A549 (cell line): ENCODE results near the gene GAREM1. TPM values are rescaled to one million over a fixed set of nuclear protein-coding genes. Genes with fewer than 3 reads are reported as not detected.
"Not testable (repeated sequence)": the region's sequence is repeated elsewhere in the genome, so short reads cannot be mapped to it uniquely, and the experiment has no call there.

Experiments used
- ATAC-seq, 2 experiments: fragments of 200-7000 bp in 1 of 2; fragments of >200 bp in 1 of 2; cut with Nextera tagmentation in 1 of 2; cut with Tn5 transposase in 1 of 2; 3 replicates each; pipeline versions ENCODE4 v1.8.0 to v1.9.1; 2018 to 2020; ENCODE audit warnings: mild to moderate bottlenecking in 1 of 2, moderate library complexity in 1 of 2
- CTCF ChIA-PET: fragments of 300-600 bp; sonication (Branson Sonifier 250); formaldehyde crosslinking; extraction: SDS; loops from one replicate; lab custom pipeline; 2021; ENCODE audit warnings: antibody characterized with exemption, inconsistent platforms; lab: Yijun Ruan, JAX
- POLR2A ChIA-PET: fragments of 350-600 bp; formaldehyde crosslinking; extraction: SDS; loops from one replicate; lab custom pipeline; 2021; ENCODE audit warnings: antibody characterized with exemption, inconsistent platforms; lab: Yijun Ruan, JAX
- DNase-seq, 2 experiments: peaks; one replicate each; pipeline versions ENCODE4 v3.0.0 to v3.0.0-alpha.2; 2011 to 2016; ENCODE audit warnings: low read depth in 1 of 2, low spot score in 1 of 2
- FAIRE-seq: peaks from 2 replicates; lab custom pipeline; 2011; peaks lifted over from hg19 to GRCh38; lab: Jason Lieb, UNC
- H3K27ac ChIP-seq, 2 experiments: fragments of >200 bp; sonication (Bioruptor Twin); formaldehyde crosslinking; 3 replicates each; pipeline ENCODE4 v1.5.1; 2016 to 2017
- H3K4me1 ChIP-seq: fragments of >200 bp; sonication (Bioruptor Twin); formaldehyde crosslinking; 3 replicates; pipeline ENCODE4 v1.6.1; 2016
- H3K4me2 ChIP-seq: fragments of >200 bp; sonication (Bioruptor Twin); formaldehyde crosslinking; 3 replicates; pipeline ENCODE4 v1.6.1; 2016
- H3K4me3 ChIP-seq: fragments of >200 bp; sonication (Bioruptor Twin); formaldehyde crosslinking; 3 replicates; pipeline ENCODE4 v1.5.1; 2016
- H3K9me3 ChIP-seq: fragments of >200 bp; sonication (Bioruptor Twin); formaldehyde crosslinking; 3 replicates; pipeline ENCODE4 v1.6.1; 2016
- BHLHE40 ChIP-seq: IDR thresholded peaks from 2 replicates; pipeline ENCODE4 v1.6.1; 2012; ENCODE audit warnings: low read depth, low read length, inconsistent platforms
- EP300 ChIP-seq, 2 experiments: fragments of >200 bp; sonication (Bioruptor Twin); formaldehyde crosslinking; IDR thresholded peaks; 2 replicates in 1 of 2; 3 replicates in 1 of 2; pipeline ENCODE4 v1.6.1; 2016 to 2017
- ESRRA ChIP-seq: fragments of 150-350 bp; IDR thresholded peaks from 2 replicates; pipeline ENCODE4 v1.6.1; 2014; ENCODE audit warnings: mild to moderate bottlenecking, low read length, borderline replicate concordance
- FOXS1 ChIP-seq: fragments of 250-450 bp; sonication (Bioruptor Pico); IDR thresholded peaks from 2 replicates; pipeline ENCODE4 v1.5.0; 2020; ENCODE audit warnings: mild to moderate bottlenecking, moderate library complexity
- GATA3 ChIP-seq: IDR thresholded peaks from 2 replicates; pipeline ENCODE4 v1.6.1; 2012; ENCODE audit warnings: borderline replicate concordance
- JUNB ChIP-seq: fragments of >200 bp; sonication (Bioruptor Twin); formaldehyde crosslinking; IDR thresholded peaks from 2 replicates; pipeline ENCODE4 v1.6.1; 2016
- PHF8 ChIP-seq: fragments of 200-600 bp; sonication (generic); IDR thresholded peaks from 2 replicates; pipeline ENCODE4 v1.6.1; 2016; ENCODE audit warnings: low read depth, mild to moderate bottlenecking, antibody characterized with exemption, moderate library complexity, borderline replicate concordance
- POLR2AphosphoS2 ChIP-seq: conservative IDR thresholded peaks from 2 replicates; pipeline ENCODE4 v1.6.1; 2012; ENCODE audit warnings: low read length, improper control_type of control experiment, inconsistent platforms
- RARB ChIP-seq: fragments of 250-450 bp; sonication (Bioruptor Pico); IDR thresholded peaks from 2 replicates; pipeline ENCODE4 v1.8.0; 2021; ENCODE audit warnings: mild to moderate bottlenecking, moderate library complexity
- RNF2 ChIP-seq: fragments of 200-600 bp; sonication (generic); IDR thresholded peaks from 2 replicates; pipeline ENCODE4 v1.6.1; 2016; ENCODE audit warnings: low read depth, mild to moderate bottlenecking, antibody characterized with exemption, moderate library complexity, borderline replicate concordance
- SREBF2 ChIP-seq: fragments of 450-650 bp; IDR thresholded peaks from 2 replicates; pipeline ENCODE4 v1.6.1; 2014; ENCODE audit warnings: mild to moderate bottlenecking, moderate library complexity
- TFCP2L1 ChIP-seq: fragments of 250-450 bp; sonication (Bioruptor Pico); IDR thresholded peaks from 2 replicates; pipeline ENCODE4 v1.5.0; 2021; ENCODE audit warnings: mild to moderate bottlenecking
- WGBS: methylation state at CpG from one replicate; pipeline ENCODE4 v1.1.6; 2017; ENCODE audit errors: missing lambda C conversion rate; 5-methylcytosine and 5-hydroxymethylcytosine counted together
- polyA plus RNA-seq, 4 experiments: library from polyadenylated mRNA; depleted of rRNA in 3 of 4; stranded (reverse); fragments of >200 nt; fragmentation: RNase III in 1 of 4; extraction: RNeasy Plus Mini Kit Qiagen cat#74134 plus additional on column Dnase treatment in 1 of 4; gene quantifications; 2 replicates in 3 of 4; 3 replicates in 1 of 4; pipeline ENCODE4 v1.2.3, GENCODE V29; 2011 to 2017
- TF ChIP-seq, protein P1 (sequence below): IDR thresholded peaks from 2 replicates; pipeline ENCODE4 v1.6.1; 2012
- TF ChIP-seq, protein P2 (sequence below): fragments of 200-600 bp; sonication (generic); IDR thresholded peaks from 2 replicates; pipeline ENCODE4 v1.6.1; 2016; ENCODE audit warnings: antibody characterized with exemption, mild to moderate bottlenecking, moderate library complexity
- TF ChIP-seq, protein P3 (sequence below): fragments of 250-450 bp; sonication (Bioruptor Pico); IDR thresholded peaks from 2 replicates; pipeline ENCODE4 v1.5.0; 2020; ENCODE audit warnings: low read depth, mild to moderate bottlenecking, moderate library complexity
- TF ChIP-seq, protein P4 (sequence below): IDR thresholded peaks from 2 replicates; pipeline ENCODE4 v1.6.1; 2012
- TF ChIP-seq, protein P5 (sequence below): fragments of 450-650 bp; IDR thresholded peaks from 2 replicates; pipeline ENCODE4 v1.6.1; 2014; ENCODE audit warnings: antibody characterized with exemption
- TF ChIP-seq, protein P6 (sequence below): IDR thresholded peaks from 2 replicates; pipeline ENCODE4 v1.6.1; 2012; ENCODE audit warnings: low read depth, borderline replicate concordance

GAREM1 gene
- polyA plus RNA-seq, 2 of the 4 experiments (the other 2 are of a cell fraction): 1.3 to 5.0 TPM

DNA sequence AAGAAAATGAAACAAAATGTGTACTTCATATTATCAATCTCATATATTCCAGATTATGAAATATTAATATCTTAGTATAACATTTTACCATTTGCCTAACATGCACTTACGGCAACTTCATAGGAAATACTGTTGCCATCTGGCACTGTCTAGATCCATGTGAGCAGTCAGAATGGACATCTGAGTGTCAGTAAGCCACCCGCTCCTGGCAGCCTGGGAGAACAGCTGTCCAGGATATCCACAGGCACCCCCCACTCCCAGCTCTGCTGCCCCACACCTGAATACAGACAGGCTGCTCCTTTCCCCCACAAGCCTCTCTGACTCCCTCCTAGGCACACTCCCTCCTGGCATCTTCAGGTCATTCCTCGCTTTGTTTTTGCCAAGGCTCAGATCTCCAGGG lies 127.0 kb downstream of the GAREM1 start:
- Histone ChIP-seq H3K4me3 (no peak overlapping the region), H3K27ac (no peak overlapping the region), H3K4me1 (no peaks in the 10 kb centered on the region; the same call in 2 of the 3 replicates), H3K9me3 (no peaks in the 10 kb centered on the region), H3K4me2 (no peak overlapping the region)
- 91% methylated on average over 3 of the region's 3 CpGs for WGBS
- no peak for FAIRE-seq
- TF ChIP-seq, protein P1, sequence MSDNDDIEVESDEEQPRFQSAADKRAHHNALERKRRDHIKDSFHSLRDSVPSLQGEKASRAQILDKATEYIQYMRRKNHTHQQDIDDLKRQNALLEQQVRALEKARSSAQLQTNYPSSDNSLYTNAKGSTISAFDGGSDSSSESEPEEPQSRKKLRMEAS: no peak
- TF ChIP-seq TFCP2L1 (CRISPR knock-in tag): no peak
- TF ChIP-seq, protein P2, sequence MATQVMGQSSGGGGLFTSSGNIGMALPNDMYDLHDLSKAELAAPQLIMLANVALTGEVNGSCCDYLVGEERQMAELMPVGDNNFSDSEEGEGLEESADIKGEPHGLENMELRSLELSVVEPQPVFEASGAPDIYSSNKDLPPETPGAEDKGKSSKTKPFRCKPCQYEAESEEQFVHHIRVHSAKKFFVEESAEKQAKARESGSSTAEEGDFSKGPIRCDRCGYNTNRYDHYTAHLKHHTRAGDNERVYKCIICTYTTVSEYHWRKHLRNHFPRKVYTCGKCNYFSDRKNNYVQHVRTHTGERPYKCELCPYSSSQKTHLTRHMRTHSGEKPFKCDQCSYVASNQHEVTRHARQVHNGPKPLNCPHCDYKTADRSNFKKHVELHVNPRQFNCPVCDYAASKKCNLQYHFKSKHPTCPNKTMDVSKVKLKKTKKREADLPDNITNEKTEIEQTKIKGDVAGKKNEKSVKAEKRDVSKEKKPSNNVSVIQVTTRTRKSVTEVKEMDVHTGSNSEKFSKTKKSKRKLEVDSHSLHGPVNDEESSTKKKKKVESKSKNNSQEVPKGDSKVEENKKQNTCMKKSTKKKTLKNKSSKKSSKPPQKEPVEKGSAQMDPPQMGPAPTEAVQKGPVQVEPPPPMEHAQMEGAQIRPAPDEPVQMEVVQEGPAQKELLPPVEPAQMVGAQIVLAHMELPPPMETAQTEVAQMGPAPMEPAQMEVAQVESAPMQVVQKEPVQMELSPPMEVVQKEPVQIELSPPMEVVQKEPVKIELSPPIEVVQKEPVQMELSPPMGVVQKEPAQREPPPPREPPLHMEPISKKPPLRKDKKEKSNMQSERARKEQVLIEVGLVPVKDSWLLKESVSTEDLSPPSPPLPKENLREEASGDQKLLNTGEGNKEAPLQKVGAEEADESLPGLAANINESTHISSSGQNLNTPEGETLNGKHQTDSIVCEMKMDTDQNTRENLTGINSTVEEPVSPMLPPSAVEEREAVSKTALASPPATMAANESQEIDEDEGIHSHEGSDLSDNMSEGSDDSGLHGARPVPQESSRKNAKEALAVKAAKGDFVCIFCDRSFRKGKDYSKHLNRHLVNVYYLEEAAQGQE: no peak
- no peak for DNase-seq
- no peak for ATAC-seq
- POLR2A ChIA-PET: no interaction called here
- CTCF ChIA-PET: interaction anchor here (1.2 kb wide), 1 partner anchor 54 kb away, joined by 7 read pairs; no protein-coding TSS in a partner anchor

DNA sequence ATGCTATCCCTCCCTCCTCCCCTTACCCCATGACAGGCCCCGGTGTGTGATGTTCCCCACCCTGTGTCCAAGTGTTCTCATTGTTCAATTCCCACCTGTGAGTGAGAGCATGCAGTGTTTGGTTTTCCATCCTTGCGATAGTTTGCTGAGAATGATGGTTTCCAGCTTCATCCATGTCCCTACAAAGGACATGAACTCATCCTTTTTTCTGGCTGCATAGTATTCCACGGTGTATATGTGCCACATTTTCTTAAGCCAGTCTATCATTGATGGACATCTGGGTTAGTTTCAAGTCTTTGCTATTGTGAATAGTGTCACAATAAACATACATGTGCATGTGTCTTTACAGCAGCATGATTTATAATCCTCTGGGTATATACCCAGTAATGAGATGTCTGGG lies 129.6 kb downstream of the GAREM1 start:
- H3K27ac ChIP-seq, POLR2A ChIA-PET, DNase-seq, H3K4me1 ChIP-seq, H3K9me3 ChIP-seq, H3K4me3 ChIP-seq, FAIRE-seq, H3K4me2 ChIP-seq, ATAC-seq: not testable (repeated sequence)
- CTCF ChIA-PET: interaction anchor here (0.7 kb wide), 1 partner anchor 23 kb away, joined by 3 read pairs; no protein-coding TSS in a partner anchor
- 70% methylated on average over 3 of the region's 3 CpGs for WGBS

DNA sequence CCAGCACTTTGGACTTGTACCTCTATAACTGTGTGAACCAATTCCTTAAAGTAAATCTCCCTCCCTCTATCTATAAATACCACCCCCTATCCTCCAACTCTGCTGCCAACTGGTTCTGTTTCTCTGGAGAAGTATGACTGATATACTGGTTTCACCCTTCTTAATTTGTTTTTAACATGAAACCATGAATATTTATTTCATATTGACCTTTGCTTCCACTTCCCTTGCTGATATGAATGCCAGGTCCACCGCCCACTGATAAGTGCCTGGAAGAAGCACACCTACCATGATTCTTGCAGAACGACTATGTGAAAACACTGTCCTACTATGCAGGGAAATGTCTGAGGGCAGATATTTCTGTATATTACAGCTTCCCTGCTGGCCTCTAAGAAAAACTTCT lies 131.6 kb downstream of the GAREM1 start:
- WGBS: 91% methylated on average over 2 of the region's 2 CpGs

More for the DNA sequence above, 131.6 kb downstream of the GAREM1 start:
- POLR2A ChIA-PET: no interaction called here
- Histone ChIP-seq H3K9me3 (no peaks in the 10 kb centered on the region), H3K27ac (no peak overlapping the region), H3K4me3 (no peak overlapping the region), H3K4me2 (no peak overlapping the region), H3K4me1 (no peaks in the 10 kb centered on the region)
- ATAC-seq (no peak), DNase-seq (no peak), FAIRE-seq (no peak)
- CTCF ChIA-PET: interaction anchor here (0.9 to 1.3 kb wide), 2 partner anchors 50 to 67 kb away, joined by 3 read pairs; no protein-coding TSS in a partner anchor
- TF ChIP-seq JUNB: no peak
- no peak for TF ChIP-seq ESRRA
- TF ChIP-seq, protein P3, sequence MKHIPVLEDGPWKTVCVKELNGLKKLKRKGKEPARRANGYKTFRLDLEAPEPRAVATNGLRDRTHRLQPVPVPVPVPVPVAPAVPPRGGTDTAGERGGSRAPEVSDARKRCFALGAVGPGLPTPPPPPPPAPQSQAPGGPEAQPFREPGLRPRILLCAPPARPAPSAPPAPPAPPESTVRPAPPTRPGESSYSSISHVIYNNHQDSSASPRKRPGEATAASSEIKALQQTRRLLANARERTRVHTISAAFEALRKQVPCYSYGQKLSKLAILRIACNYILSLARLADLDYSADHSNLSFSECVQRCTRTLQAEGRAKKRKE (CRISPR knock-in tag): no peak
- no peak for TF ChIP-seq GATA3
- TF ChIP-seq, protein P4, sequence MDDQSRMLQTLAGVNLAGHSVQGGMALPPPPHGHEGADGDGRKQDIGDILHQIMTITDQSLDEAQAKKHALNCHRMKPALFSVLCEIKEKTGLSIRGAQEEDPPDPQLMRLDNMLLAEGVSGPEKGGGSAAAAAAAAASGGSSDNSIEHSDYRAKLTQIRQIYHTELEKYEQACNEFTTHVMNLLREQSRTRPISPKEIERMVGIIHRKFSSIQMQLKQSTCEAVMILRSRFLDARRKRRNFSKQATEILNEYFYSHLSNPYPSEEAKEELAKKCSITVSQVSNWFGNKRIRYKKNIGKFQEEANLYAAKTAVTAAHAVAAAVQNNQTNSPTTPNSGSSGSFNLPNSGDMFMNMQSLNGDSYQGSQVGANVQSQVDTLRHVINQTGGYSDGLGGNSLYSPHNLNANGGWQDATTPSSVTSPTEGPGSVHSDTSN: no peak
- TF ChIP-seq RARB (CRISPR knock-in tag): no peak
- TF ChIP-seq, protein P5, sequence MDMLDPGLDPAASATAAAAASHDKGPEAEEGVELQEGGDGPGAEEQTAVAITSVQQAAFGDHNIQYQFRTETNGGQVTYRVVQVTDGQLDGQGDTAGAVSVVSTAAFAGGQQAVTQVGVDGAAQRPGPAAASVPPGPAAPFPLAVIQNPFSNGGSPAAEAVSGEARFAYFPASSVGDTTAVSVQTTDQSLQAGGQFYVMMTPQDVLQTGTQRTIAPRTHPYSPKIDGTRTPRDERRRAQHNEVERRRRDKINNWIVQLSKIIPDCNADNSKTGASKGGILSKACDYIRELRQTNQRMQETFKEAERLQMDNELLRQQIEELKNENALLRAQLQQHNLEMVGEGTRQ: no peak
- TF ChIP-seq, protein P6, sequence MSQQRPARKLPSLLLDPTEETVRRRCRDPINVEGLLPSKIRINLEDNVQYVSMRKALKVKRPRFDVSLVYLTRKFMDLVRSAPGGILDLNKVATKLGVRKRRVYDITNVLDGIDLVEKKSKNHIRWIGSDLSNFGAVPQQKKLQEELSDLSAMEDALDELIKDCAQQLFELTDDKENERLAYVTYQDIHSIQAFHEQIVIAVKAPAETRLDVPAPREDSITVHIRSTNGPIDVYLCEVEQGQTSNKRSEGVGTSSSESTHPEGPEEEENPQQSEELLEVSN: no peak
- TF ChIP-seq SREBF2: no peak
- TF ChIP-seq RNF2: no peak
- no peak for TF ChIP-seq EP300 (IDR thresholded peaks at IDR 0.05)
- TF ChIP-seq BHLHE40: no peak
- no peak for TF ChIP-seq POLR2AphosphoS2
- TF ChIP-seq FOXS1 (CRISPR knock-in tag): no peak
- no peak for TF ChIP-seq PHF8
